22Rv1 (cell line): Measurements from ENCODE around the gene EIF4E1B.

Source experiments
- ZFX ChIP-seq: fragments of 450-650 bp; IDR thresholded peaks from 2 replicates; pipeline ENCODE4 v1.6.1; 2017; ENCODE audit warnings: antibody characterized with exemption, borderline replicate concordance
- TF ChIP-seq, protein P1 (sequence below): fragments of 450-650 bp; IDR thresholded peaks from 2 replicates; pipeline ENCODE4 v1.5.1; 2017; ENCODE audit warnings: mild to moderate bottlenecking

GRCh38 chr5:176616511-176616910 lies 14.0 kb upstream of the EIF4E1B start:
- TF ChIP-seq, protein P1, sequence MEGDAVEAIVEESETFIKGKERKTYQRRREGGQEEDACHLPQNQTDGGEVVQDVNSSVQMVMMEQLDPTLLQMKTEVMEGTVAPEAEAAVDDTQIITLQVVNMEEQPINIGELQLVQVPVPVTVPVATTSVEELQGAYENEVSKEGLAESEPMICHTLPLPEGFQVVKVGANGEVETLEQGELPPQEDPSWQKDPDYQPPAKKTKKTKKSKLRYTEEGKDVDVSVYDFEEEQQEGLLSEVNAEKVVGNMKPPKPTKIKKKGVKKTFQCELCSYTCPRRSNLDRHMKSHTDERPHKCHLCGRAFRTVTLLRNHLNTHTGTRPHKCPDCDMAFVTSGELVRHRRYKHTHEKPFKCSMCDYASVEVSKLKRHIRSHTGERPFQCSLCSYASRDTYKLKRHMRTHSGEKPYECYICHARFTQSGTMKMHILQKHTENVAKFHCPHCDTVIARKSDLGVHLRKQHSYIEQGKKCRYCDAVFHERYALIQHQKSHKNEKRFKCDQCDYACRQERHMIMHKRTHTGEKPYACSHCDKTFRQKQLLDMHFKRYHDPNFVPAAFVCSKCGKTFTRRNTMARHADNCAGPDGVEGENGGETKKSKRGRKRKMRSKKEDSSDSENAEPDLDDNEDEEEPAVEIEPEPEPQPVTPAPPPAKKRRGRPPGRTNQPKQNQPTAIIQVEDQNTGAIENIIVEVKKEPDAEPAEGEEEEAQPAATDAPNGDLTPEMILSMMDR: no peak
- no peak for TF ChIP-seq ZFX
